ENCODE results near the gene FHAD1. TPM values are rescaled to one million over a fixed set of nuclear protein-coding genes. Genes with fewer than 3 reads are reported as not detected.
A peak's percentile ranks its signal among the peaks of the same experiment; 100 is the strongest.
"Not testable (repeated sequence)": the region's sequence is repeated elsewhere in the genome, so short reads cannot be mapped to it uniquely, and the experiment has no call there.

Gene FHAD1
- total RNA-seq, 1 donor from 2014 or later: not detected

DNA sequence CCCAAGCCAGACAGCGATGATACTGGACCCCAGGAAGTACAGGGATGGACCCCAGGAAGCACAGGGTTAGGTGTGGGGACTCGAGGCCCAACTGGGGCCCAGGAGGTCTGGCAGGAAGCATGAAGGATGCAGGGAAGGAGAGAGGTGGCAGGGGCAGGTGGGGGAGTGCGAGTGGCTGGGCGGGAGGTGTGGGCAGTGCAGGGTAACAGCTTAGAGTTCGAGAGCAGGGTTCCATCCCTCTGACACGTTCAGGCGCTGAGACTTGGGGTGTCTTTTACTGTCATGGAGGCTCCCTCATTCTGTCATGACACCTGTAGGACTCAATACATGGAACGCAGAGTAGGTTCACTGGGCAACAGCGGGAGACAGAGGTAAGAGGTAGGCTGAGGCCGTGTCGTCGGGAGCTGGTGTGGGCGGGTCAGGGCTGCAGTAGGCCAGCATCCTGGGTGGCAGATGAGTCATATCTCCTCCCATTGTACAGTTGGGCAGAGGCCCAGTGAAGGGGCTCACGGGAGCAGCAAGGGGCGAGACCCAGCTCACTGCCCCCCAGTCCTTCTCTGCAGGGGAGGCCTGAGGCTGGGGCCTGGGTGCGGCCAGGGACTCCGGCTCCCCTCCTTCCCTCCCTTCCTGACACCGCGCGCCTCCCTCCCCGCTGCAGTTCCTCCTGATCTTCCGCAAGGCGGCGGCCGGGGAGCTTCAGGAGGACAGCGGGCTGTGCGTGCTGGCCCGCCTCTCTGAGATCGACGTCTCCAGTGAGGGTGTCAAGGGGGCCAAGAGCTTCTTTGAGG is 179.7 kb downstream of the FHAD1 start:
- Mint-ChIP-seq H3K36me3 (ENCODE audit: unreplicated experiment) (peaks cover 3% of the 10 kb centered on the region), H3K27ac (ENCODE audit: unreplicated experiment) (peak overlapping the region; percentile 27), H3K27me3 (ENCODE audit: unreplicated experiment) (no peaks in the 10 kb centered on the region), H3K4me3 (ENCODE audit: unreplicated experiment) (no peak overlapping the region), H3K4me1 (ENCODE audit: unreplicated experiment) (peaks cover 14% of the 10 kb centered on the region), H3K9me3 (ENCODE audit: unreplicated experiment) (no peaks in the 10 kb centered on the region)
- no peak for DNase-seq (ENCODE audit: extremely low spot score, unreplicated experiment)
- TF ChIP-seq, protein P1, sequence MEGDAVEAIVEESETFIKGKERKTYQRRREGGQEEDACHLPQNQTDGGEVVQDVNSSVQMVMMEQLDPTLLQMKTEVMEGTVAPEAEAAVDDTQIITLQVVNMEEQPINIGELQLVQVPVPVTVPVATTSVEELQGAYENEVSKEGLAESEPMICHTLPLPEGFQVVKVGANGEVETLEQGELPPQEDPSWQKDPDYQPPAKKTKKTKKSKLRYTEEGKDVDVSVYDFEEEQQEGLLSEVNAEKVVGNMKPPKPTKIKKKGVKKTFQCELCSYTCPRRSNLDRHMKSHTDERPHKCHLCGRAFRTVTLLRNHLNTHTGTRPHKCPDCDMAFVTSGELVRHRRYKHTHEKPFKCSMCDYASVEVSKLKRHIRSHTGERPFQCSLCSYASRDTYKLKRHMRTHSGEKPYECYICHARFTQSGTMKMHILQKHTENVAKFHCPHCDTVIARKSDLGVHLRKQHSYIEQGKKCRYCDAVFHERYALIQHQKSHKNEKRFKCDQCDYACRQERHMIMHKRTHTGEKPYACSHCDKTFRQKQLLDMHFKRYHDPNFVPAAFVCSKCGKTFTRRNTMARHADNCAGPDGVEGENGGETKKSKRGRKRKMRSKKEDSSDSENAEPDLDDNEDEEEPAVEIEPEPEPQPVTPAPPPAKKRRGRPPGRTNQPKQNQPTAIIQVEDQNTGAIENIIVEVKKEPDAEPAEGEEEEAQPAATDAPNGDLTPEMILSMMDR (IDR thresholded peaks at IDR 0.05): no peak

DNA sequence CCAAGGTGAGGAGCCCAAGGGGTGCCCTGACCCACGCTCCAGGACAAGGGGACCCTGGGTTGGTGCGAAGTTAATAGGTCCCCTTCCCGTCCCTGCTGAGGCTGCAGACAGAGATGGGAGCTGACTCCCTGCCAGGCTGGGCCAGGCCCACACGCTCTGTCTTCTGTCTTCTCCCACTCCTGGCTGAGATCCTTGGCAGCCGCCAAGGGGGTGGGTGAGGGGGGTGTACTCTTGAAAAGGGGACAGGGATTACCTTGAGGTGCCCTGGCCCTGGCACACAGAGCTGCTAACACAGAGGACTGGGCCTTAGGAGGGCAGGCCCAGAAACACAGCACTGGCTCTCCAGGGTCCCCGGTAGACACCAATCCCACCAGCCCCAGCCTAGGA is 180.2 kb downstream of the FHAD1 start:
- peaks cover 3% of the 10 kb centered on the region for H3K36me3 Mint-ChIP-seq (ENCODE audit: unreplicated experiment)
- DNase-seq (ENCODE audit: extremely low spot score, unreplicated experiment): no peak
- H3K27ac Mint-ChIP-seq (ENCODE audit: unreplicated experiment): peak overlapping the region; percentile 27
- H3K27me3 Mint-ChIP-seq (ENCODE audit: unreplicated experiment): no peaks in the 10 kb centered on the region
- H3K4me1 Mint-ChIP-seq (ENCODE audit: unreplicated experiment): peaks cover 14% of the 10 kb centered on the region
- H3K4me3 Mint-ChIP-seq (ENCODE audit: unreplicated experiment): no peak overlapping the region
- TF ChIP-seq, protein P1 (IDR thresholded peaks at IDR 0.05): no peak
- H3K9me3 Mint-ChIP-seq (ENCODE audit: unreplicated experiment): no peaks in the 10 kb centered on the region

DNA sequence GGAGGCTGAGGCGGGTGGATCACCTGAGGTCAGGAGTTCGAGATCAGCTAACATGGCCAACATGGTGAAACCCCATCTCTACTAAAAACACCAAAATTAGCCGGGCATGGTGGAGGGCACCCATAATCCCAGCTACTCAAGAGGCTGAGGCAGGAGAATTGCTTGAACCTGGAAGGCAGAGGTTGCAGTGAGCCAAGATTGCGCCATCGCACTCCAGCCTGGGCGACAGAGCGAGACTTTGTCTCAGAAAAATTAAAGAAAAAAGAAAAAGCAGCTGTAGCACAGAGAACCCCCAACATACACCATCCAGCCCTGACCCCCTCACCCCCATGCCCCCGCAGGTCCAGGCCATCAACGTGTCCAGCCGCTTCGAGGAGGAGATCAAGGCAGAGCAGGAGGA is 181.2 kb downstream of the FHAD1 start:
- H3K27ac Mint-ChIP-seq (ENCODE audit: unreplicated experiment); DNase-seq (ENCODE audit: extremely low spot score, unreplicated experiment); H3K36me3 Mint-ChIP-seq (ENCODE audit: unreplicated experiment); H3K4me3 Mint-ChIP-seq (ENCODE audit: unreplicated experiment); H3K27me3 Mint-ChIP-seq (ENCODE audit: unreplicated experiment); H3K9me3 Mint-ChIP-seq (ENCODE audit: unreplicated experiment): not testable (repeated sequence)
- peaks cover 17% of the 10 kb centered on the region for H3K4me1 Mint-ChIP-seq (ENCODE audit: unreplicated experiment)

DNA sequence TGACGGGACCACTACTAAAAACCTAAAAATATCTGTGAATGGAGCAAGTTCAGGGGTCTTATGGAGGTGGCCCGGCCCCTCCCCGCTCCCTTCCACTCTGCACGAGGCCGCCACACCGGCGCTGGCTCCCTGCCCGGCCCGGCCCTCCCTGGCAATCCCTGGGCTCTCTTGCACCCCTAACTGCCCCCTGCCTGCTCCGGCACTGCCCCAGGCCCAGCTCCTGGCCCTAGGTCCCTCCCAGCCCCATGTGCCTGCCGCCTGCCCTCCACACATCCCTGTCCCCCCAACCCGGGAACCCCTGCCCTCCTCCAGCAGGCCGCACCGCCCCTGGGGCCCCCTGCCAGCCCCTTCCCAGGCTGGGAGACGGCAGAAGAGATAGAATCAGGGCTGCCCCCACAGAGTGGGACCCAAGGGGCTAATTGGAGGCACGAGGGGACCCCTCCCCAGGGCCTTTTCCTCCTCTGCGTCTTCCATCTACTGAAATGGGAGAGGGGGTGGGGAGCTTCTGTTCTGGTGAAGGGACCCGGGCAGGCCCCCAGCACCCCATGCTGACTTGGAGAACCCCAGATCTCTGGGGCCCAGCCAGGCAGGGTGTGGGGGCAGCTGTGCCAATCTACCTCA is 181.9 kb downstream of the FHAD1 start:
- no peaks in the 10 kb centered on the region for H3K9me3 Mint-ChIP-seq (ENCODE audit: unreplicated experiment)
- H3K4me3 Mint-ChIP-seq (ENCODE audit: unreplicated experiment): no peak overlapping the region
- TF ChIP-seq, protein P1 (IDR thresholded peaks at IDR 0.05): no peak
- H3K36me3 Mint-ChIP-seq (ENCODE audit: unreplicated experiment): peaks cover 3% of the 10 kb centered on the region
- peaks cover 19% of the 10 kb centered on the region for H3K4me1 Mint-ChIP-seq (ENCODE audit: unreplicated experiment)
- no peak overlapping the region for H3K27ac Mint-ChIP-seq (ENCODE audit: unreplicated experiment)
- no peak for DNase-seq (ENCODE audit: extremely low spot score, unreplicated experiment)
- H3K27me3 Mint-ChIP-seq (ENCODE audit: unreplicated experiment): no peaks in the 10 kb centered on the region

DNA sequence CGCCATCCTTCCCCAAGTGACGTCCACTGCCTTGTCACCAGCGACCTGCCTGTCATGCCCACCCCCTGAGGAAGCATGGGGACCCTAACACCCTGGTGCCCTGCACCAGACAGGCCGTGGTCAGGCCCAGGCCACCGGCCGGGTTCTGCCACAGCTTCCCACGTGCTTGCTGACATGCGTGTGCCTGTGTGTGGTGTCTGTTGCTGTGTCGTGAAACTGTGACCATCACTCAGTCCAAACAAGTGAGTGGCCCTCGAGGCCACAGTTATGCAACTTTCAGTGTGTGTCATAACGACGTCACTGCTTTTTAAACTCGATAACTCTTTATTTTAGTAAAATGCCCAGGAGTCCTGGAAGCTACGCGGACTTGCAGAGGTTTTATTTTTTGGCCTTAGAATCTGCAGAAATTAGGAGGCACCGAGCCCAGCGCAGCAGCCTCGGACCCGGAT is 182.7 kb downstream of the FHAD1 start:
- TF ChIP-seq, protein P1 (IDR thresholded peaks at IDR 0.05): no peak
- Mint-ChIP-seq H3K36me3 (ENCODE audit: unreplicated experiment) (peaks cover 3% of the 10 kb centered on the region), H3K9me3 (ENCODE audit: unreplicated experiment) (no peaks in the 10 kb centered on the region), H3K4me3 (ENCODE audit: unreplicated experiment) (no peak overlapping the region), H3K27ac (ENCODE audit: unreplicated experiment) (no peak overlapping the region), H3K4me1 (ENCODE audit: unreplicated experiment) (peaks cover 19% of the 10 kb centered on the region), H3K27me3 (ENCODE audit: unreplicated experiment) (no peaks in the 10 kb centered on the region)
- DNase-seq (ENCODE audit: extremely low spot score, unreplicated experiment): no peak
